ENCODE data around the gene RFTN1. TPM values are rescaled to one million over a fixed set of nuclear protein-coding genes. Genes with fewer than 3 reads are reported as not detected.

Gene RFTN1
- total and polyA plus RNA-seq, 10 of the 15 experiments (the other 5 are each of a cell fraction or from before 2014, with no cell fraction given): 20.6 to 213 (median 147) TPM

- TF ChIP-seq, protein P1, sequence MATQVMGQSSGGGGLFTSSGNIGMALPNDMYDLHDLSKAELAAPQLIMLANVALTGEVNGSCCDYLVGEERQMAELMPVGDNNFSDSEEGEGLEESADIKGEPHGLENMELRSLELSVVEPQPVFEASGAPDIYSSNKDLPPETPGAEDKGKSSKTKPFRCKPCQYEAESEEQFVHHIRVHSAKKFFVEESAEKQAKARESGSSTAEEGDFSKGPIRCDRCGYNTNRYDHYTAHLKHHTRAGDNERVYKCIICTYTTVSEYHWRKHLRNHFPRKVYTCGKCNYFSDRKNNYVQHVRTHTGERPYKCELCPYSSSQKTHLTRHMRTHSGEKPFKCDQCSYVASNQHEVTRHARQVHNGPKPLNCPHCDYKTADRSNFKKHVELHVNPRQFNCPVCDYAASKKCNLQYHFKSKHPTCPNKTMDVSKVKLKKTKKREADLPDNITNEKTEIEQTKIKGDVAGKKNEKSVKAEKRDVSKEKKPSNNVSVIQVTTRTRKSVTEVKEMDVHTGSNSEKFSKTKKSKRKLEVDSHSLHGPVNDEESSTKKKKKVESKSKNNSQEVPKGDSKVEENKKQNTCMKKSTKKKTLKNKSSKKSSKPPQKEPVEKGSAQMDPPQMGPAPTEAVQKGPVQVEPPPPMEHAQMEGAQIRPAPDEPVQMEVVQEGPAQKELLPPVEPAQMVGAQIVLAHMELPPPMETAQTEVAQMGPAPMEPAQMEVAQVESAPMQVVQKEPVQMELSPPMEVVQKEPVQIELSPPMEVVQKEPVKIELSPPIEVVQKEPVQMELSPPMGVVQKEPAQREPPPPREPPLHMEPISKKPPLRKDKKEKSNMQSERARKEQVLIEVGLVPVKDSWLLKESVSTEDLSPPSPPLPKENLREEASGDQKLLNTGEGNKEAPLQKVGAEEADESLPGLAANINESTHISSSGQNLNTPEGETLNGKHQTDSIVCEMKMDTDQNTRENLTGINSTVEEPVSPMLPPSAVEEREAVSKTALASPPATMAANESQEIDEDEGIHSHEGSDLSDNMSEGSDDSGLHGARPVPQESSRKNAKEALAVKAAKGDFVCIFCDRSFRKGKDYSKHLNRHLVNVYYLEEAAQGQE (IDR thresholded peaks at IDR 0.05; ENCODE audit: low read depth, low read length): no peak
Measured at GRCh38 chr3:16481546-16481897, 32.0 kb downstream of the RFTN1 start (continued).

GRCh38 chr3:16480861-16481545 lies 32.5 kb downstream of the RFTN1 start:
- ATAC-seq: peak; percentile 13; the same call in 2 of the 3 replicates
- BruUV-seq (replicated peaks): no TSS peak
- 28% methylated on average over 5 of the region's 5 CpGs for WGBS (ENCODE audit: insufficient coverage, insufficient replicate concordance, low lambda C conversion rate, missing lambda C conversion rate)
- in situ Hi-C loops (cut with MboI): no loop called here
- DNase-seq (ENCODE audit: low read depth, low spot score): no peak
- no peaks in the 10 kb centered on the region for H3K9me3 ChIP-seq (replicated peaks; ENCODE audit: control insufficient read depth, insufficient read depth, low read length)
- no peak overlapping the region for H3K4me2 ChIP-seq (ENCODE audit: control insufficient read depth, insufficient read depth)
- ChIA-PET SMC1A (ENCODE audit: uncharacterized antibody, unreplicated experiment) (interaction anchor here (1.1 to 11.7 kb wide), 14 partner anchors 11 to 191 kb away, joined by 3 to 295 read pairs (median 8); partner anchors contain the start of gene RFTN1), POLR2A (interaction anchor here (0.6 to 5.1 kb wide), 8 partner anchors 12 to 89 kb away, joined by 3 to 47 read pairs (median 4); no protein-coding TSS in a partner anchor), CTCF (interaction anchor here (0.6 to 2.7 kb wide), 9 partner anchors 10 to 124 kb away, joined by 3 to 11 read pairs (median 3); no protein-coding TSS in a partner anchor), RAD21 (ENCODE audit: unreplicated experiment) (interaction anchor here (0.7 to 5.6 kb wide), 3 partner anchors 16 to 31 kb away, joined by 4 to 50 read pairs (median 10); no protein-coding TSS in a partner anchor)
- no peak overlapping the region for H3K27ac ChIP-seq (ENCODE audit: control insufficient read depth, insufficient read depth)
- H3K79me2 ChIP-seq (ENCODE audit: control insufficient read depth, insufficient read depth, low read length): peaks cover 65% of the 10 kb centered on the region
- no peak overlapping the region for H2AFZ ChIP-seq (ENCODE audit: control insufficient read depth, low read depth, low read length)
- no peak overlapping the region for H3K4me3 ChIP-seq
- TF ChIP-seq, protein P2, sequence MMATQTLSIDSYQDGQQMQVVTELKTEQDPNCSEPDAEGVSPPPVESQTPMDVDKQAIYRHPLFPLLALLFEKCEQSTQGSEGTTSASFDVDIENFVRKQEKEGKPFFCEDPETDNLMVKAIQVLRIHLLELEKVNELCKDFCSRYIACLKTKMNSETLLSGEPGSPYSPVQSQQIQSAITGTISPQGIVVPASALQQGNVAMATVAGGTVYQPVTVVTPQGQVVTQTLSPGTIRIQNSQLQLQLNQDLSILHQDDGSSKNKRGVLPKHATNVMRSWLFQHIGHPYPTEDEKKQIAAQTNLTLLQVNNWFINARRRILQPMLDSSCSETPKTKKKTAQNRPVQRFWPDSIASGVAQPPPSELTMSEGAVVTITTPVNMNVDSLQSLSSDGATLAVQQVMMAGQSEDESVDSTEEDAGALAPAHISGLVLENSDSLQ (IDR thresholded peaks at IDR 0.05): 0 out of 2 replicates have a peak, but pooled peaks have one; percentile 66
- TF ChIP-seq BACH1 (IDR thresholded peaks at IDR 0.05; ENCODE audit: borderline replicate concordance) (no peak), ZNF24 (IDR thresholded peaks at IDR 0.05) (peak; percentile 84), ETV6 (conservative IDR thresholded peaks at IDR 0.05 in 1 of 2, IDR thresholded peaks at IDR 0.05 in 1 of 2; ENCODE audit: borderline replicate concordance in 1 of 2, low read depth in 1 of 2) (peak in 1 of 2 experiments; percentile 65; a peak in 1 of 4 replicates)
- H3K27me3 ChIP-seq (replicated peaks in 1 of 2; ENCODE audit: control insufficient read depth in 2 of 2, insufficient read depth in 2 of 2, low read length in 1 of 2): no peaks in the 10 kb centered on the region
- peaks cover 36% of the 10 kb centered on the region for H3K4me1 ChIP-seq (ENCODE audit: control insufficient read depth, insufficient read depth, low read length)
- H3K9ac ChIP-seq (ENCODE audit: control insufficient read depth, insufficient read depth, low read length): no peak overlapping the region
- H4K20me1 ChIP-seq (ENCODE audit: control insufficient read depth, insufficient read depth): no peaks in the 10 kb centered on the region
- FAIRE-seq: no peak
- H3K36me3 ChIP-seq (ENCODE audit: control insufficient read depth in 2 of 2, insufficient read depth in 2 of 2, low read length in 1 of 2): peaks cover 21 to 22% of the 10 kb centered on the region in 2 experiments
- intact Hi-C loops (cut with micrococcal nuclease; ENCODE audit: unreplicated experiment): no loop called here
